Measurements from ENCODE around the gene IL10RB.

GRCh38 chr21:33308586-33309490 lies 42.7 kb downstream of the IL10RB start:
- TF ChIP-seq CTCF (IDR thresholded peaks at IDR 0.05) = no peak
- TF ChIP-seq POLR2A (IDR thresholded peaks at IDR 0.05) = no peak

Measured in esophagus squamous epithelium (tissue), 4 donors.